Amygdala (tissue), 56 donors: ENCODE data around the gene KLHL17.

Experiments
- DNase-seq, 56 donors: peaks; one replicate each; lab custom pipeline; 2025; lab: John Stamatoyannopoulos, UW

KLHL17 gene

DNA sequence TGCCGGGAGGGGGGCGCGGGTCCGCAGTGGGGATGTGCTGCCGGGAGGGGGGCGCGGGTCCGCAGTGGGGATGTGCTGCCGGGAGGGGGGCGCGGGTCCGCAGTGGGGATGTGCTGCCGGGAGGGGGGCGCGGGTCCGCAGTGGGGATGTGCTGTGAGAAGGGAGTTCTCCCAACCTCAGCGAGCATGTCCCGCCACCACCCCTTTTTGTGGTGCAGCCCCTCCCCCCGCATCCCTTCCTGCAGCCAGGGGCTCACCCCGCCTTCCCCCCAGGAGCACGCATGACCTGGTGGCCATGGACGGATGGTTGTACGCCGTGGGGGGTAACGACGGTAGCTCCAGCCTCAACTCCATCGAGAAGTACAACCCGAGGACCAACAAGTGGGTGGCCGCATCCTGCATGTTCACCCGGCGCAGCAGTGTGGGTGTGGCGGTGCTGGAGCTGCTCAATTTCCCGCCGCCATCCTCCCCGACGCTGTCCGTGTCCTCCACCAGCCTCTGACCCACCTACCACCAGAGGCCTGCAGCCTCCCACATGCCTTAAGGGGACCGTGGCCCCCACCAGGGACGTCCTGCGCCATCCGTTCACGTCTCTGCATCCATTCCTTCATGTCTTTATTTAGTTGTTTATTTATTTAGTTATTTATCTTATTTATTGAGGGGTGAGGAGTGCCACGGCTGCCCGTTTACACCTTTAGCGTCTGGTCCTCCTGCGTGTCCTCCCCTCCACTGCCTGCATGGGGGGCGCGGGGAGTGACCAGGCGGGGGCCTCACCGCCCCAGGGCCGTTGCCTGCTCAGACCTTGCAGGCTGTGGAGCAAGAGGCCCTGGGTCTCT lies 4.5 kb downstream of the KLHL17 start:
- DNase-seq: no peak

DNA sequence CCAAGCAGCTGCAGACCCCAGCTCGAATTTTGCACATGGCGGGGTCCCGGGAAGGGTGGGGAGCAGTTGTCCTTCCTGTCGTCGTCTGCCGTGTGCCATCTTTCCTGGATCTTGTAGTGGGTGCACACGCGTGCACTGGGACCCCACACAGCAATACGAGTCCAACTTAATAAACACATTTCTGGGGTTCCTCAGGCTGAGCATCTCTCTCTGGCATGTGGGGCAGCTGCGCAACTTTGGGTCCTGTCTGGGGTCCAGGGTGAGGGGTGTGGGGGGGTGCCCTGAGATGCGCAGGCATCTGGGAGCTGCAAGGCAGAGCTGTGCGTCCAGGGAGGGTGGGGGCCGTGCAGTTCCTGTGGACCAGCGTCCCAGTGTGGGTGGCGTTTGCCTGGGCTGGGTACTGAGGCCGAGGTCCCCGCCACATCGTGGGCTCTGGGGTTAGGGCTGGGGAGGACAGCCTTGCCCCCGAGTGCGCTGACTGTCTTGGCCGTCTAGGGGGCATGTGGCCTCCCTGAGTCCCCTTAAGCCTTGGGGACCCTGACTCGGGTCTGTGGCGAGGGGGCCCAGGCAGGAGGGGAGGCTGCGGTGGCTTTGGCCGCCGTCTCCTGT lies 5.2 kb downstream of the KLHL17 start:
- no peak for DNase-seq

DNA sequence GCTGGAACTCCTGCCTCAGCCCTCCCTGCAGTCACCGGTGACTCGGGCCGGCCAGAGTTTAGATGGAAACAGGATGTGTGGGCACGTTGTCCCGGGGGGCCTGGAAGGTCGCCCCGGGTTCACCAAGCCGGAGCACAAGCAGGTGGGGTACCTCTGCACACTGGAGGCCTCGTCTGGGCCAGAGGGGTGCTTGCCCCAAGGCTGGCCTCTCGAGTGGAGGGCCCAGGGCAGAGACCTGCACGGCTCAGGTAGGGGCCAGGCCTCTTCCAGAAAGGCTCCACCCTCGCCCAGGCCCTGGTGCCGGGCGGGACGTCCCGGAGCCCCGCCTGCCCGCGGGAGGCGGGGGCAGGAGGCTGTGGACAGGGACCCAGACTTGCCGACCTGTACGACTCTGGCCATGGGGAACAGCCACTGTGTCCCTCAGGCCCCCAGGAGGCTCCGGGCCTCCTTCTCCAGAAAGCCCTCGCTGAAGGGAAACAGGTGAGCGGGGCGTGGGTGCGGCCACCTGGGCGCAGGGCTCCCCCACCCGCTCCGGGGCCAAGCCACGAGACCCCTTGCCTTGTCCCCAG lies 5.8 kb downstream of the KLHL17 start, which contains the start of gene PLEKHN1:
TSS of gene PLEKHN1 (plus strand) at position 348 of the 569 bp plus-strand sequence. CDS start at position 398, 50 bp downstream.
- DNase-seq: no peak

DNA sequence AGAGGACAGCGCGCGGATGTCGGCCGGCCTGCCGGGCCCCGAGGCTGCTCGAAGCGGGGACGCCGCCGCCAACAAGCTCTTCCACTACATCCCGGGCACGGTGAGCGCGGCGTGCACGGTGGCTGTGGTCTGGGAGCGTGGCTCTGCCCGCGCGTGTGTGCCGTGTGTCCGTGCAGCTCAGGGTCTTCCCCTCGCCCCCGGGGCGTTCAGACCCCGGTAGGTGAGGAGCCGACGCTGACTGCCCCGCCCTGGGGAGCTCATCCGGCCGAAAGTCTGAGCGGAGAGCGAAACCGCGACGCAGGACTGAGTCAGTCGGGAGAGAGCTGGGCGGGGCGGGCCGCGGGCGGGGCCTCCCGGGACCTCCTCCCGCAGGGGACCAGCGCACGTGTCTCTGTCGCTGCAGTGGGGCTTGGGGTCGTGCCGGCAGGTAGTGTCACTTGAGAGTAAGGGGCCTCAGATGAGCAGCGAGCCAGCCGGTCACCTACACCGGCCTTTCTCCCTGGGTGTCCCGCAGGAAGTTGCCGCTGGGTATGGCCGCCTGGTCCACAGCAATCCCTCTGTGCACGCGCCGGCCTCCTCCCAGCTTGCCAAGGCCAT lies 6.4 kb downstream of the KLHL17 start:
- peak in 1 of 56 donors; percentile 17 for DNase-seq

DNA sequence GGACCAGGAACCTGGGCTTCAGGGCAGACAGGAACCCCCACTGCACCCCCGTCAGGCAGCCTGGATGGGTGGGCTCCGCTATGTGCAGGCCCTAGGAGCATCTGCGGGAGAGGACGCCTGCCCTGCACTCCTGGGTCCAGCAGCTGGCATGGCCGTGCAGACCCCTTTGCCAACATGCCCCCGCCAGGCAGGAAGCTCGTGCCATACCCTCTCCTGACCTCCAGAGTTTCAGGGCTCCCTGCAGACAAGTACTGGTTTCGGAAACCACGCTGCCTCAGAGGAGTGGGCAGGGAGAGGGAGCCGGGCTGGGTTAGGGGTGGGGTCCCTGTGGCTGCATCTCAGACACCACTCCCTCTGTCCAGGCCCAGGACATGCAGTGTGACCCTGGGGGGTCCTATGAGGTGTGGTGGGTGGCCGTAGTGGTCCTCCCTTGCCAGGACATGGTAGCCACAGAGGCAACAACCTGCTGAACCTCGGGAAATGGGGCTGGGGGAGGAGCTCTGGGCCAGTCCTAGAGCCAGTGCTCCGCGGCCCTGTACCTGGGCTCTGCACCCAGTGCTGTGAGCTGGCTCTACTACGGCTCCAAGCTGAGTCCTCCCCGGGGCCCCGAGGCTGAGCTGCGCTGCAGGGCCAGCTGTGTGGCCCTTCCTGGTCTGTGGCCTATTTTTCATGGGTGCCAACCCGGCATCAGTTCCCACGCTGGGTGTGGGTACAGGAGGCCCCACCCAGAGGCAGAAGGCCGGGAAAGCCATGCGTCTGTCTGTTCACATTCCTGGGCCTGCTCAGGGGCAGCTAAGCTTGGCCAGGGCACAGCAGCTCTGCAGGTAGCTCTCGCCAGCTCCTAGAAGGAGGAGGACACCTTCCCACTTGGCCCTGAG lies 7.3 kb downstream of the KLHL17 start:
- no peak for DNase-seq

DNA sequence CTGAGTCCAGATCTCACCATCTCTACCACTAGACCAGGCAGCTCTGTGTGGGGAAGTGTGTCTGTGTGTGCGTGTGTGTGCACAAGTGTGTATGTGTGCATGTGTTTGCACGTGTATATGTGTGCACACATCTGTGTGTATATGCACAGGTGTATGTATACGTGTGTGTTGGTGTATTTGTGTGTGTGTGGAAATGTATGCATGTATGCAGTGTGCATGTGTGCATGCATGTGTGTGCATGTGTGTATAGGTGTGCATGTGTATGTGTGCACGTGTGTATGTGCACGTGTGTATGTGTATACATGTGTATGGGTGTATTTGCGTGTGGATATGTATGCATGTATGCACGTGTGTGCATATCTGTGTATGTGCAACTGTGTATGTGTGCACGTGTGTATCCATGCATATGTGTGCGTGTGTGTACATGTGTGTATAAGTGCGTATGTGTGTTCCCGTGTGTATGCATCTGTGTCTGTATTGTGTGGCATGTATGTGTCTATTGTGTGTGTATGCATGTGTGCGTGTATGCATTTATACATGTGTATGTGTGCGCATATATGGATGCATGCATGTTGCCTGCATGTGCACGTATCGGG lies 9.0 kb downstream of the KLHL17 start:
- no peak for DNase-seq

DNA sequence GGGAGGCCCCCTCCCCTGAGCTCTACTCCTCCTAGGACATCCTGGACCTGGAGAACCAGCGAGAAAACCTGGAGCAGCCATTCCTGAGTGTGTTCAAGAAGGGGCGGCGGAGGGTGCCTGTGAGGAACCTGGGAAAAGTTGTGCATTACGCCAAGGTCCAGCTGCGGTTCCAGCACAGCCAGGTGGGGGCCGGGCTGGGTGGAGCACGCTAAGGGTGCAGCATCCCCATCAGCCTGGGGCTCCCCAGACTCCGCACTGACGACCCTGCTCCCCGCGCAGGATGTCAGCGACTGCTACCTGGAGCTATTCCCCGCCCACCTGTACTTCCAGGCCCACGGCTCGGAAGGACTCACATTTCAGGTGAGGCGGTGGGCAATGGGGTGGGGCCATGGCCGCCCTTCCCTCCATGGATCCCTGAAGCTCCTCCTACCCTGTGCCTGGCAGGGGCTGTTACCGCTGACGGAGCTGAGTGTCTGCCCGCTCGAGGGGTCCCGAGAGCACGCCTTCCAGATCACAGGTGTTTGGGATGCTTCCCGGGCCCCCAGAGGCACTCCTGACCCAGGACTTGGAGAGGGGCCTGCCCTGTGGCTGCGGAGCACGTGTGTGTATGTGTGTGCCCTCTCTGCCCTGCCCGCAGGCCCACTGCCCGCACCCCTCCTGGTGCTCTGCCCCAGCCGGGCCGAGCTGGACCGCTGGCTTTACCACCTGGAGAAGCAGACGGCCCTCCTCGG lies 10.0 kb downstream of the KLHL17 start:
- no peak for DNase-seq

DNA sequence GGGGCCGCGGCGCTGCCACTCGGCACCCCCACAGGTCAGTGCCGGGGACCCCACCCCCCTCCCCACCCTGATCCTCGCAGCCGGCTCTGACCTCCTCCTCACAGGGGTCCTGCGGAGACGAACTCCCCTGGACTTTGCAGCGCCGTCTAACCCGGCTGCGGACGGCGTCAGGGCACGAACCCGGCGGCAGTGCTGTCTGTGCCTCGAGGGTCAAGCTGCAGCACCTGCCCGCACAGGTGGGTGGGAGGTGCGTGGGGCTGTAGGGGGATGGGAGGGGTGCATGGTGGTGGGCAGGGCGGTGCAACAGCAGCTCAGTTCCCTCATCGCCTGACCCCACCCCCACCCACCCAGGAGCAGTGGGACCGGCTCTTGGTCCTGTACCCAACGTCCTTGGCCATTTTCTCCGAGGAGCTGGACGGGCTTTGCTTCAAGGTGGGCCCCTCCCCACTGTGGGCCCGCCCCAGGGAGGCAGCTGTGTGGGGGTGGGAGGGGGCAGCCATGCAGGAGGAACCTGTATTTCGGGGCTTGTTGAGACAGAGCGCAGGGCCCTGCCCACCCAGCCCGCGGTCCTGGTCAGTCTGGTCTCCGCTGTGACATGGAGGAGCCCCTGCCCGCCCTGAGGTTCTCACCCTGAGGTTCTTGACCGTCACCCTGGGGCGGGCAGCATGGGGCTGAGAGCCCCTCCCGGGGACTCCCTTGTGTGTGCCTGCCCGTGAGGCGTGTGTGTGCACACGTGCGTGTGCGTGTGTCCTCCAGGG lies 10.8 kb downstream of the KLHL17 start:
- no peak for DNase-seq

DNA sequence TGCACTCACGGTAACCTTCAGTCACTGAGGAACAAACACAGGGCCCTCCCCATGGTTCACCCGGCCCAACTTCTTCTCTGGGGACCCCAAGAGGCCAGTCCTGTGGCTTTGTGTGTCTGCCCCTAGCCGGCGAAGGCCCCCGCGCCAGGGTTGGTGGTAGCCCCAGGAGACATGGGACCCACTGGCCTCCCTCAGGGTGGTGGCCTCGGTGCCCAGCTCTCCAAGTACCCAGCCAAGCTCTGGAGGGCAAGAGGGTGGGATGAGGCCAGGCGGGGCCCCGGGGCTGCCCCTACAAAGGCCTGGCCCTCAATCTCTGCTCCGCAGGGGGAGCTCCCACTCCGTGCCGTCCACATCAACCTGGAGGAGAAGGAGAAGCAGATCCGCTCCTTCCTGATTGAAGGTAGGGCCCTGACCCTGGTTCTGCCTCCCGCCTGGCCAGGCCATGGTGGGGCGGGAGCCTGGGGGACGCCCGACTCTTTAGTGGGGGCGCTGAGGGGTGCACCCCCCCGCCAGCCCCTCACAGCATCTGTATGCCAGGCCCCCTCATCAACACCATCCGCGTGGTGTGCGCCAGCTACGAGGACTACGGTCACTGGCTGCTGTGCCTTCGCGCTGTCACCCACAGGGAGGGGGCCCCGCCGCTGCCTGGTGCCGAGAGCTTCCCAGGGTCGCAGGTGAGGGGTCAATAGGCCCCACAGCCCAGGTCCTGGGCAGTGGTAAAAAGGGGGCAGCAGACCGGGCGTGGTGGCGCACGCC lies 11.5 kb downstream of the KLHL17 start:
- no peak for DNase-seq

DNA sequence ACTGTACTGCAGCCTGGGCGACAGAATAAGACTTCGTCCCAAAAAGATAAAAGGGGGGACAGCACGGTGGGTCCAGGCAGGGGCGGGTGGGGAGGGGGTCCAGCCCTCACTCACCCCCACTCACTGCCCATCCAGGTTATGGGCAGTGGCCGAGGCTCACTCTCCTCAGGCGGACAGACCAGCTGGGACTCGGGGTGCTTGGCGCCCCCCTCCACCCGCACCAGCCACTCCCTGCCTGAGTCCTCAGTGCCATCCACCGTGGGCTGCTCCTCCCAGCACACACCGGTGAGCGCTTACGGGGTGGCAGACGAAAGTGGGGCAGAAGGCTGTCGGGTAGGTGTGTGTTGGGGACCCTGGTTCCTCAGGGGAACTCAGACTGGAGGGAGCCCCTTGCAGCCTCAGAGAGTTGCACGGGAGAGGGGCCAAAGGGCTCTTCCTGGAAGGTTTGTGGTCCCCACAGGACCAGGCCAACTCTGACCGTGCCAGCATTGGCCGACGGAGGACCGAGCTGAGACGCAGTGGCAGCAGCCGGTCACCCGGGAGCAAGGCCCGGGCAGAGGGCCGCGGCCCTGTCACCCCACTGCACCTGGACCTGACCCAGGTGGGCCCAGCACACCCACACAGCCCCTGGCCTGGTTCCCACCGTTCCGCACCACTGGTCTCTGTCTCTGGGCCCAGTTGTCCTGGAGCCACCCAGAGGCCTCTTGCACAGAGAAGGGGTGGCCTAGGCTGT lies 12.5 kb downstream of the KLHL17 start:
- DNase-seq: no peak

DNA sequence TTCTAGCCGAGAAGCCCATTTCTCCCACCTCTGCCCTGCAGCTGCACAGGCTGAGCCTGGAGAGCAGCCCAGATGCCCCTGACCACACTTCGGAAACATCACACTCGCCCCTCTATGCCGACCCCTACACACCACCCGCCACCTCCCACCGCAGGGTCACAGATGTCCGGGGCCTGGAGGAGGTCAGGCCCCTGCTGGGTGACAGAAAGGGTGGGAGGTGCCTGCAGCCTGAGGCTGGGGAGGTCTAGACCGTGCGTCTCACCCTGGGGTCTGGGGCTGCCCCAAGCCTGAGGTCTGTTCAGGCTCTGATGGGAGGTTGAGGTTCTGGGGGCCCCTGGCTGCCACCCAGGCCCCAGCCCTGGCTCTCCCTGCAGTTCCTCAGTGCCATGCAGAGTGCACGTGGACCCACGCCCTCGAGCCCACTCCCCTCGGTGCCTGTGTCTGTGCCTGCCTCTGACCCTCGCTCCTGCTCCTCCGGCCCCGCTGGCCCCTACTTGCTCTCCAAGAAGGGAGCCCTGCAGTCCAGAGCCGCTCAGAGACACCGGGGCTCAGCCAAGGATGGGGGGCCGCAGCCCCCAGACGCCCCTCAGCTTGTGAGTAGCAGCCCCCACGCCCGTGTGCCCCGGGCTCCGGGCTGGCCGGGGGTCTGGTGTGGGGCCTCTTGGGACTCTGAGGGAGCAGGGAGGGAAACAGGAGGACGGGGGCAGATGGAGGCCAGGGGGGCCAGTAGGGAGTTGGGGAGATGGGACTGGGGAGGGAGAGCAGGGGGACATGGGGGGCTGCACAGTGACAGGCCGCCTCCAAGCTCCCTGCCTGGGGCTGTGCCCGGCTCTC lies 13.3 kb downstream of the KLHL17 start:
- DNase-seq: no peak

DNA sequence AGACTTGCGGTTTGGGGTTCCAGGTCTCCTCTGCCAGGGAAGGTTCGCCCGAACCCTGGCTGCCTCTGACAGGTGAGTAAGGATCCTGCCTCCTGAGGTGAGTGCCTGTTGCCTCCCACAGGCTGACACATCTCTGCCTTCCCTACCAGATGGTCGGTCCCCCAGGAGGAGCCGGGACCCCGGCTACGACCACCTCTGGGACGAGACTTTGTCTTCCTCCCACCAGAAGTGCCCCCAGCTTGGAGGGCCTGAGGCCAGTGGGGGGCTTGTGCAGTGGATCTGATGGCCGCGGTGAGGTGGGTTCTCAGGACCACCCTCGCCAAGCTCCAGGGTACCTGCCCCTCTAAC lies 13.9 kb downstream of the KLHL17 start:
- no peak for DNase-seq

DNA sequence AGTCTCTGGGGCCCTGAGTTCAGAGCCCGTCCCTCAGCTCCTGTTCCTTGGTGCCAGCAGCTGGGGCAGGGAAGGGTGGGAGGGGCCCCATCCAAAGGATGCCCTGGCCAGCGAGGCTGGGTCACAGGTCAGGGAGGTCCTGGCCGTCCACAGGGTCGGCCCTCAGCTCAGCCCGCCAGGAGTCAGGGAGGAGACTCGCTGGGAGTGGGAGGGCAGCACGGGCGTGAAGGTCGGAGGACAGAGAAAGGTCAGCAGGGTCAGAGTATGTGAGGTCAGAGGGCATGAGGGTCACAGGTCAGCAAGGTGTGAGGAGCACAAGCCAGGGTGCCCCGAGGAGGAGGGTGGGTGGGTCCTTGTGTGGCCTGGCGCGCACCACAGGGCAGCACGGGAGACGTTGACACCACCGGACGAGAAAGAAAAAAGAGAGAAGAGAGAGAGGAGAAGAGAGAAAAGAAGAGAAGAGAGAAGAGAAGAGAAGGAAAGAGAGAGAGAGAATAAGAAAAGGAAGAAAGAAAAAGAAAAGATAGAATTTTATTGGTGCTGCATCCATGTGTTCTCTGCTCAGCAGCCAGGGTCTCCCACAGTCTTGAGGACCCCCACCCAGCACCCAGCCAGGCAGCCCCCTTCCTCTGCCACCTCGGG lies 14.4 kb downstream of the KLHL17 start:
- DNase-seq: no peak

DNA sequence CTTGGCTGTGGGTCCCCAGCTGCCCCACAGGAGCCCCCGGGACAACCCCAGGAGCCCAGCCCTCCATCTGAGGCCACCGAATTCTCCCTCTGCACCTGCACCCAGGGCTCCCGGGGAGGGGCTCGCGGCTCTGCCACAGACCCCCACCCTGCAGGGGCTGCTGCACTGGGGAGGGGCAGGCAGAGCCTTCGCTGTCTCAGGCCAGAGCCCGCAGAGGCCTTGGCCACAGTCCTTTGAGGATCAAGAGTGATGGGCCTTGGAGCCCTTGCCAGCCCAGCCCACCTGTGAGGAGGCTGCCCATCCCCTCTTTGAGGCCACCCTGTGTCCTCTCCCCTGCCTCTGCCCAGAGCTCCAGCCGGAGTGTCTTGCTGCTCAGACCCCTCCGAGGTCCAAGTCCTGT lies 15.0 kb downstream of the KLHL17 start:
- no peak for DNase-seq

DNA sequence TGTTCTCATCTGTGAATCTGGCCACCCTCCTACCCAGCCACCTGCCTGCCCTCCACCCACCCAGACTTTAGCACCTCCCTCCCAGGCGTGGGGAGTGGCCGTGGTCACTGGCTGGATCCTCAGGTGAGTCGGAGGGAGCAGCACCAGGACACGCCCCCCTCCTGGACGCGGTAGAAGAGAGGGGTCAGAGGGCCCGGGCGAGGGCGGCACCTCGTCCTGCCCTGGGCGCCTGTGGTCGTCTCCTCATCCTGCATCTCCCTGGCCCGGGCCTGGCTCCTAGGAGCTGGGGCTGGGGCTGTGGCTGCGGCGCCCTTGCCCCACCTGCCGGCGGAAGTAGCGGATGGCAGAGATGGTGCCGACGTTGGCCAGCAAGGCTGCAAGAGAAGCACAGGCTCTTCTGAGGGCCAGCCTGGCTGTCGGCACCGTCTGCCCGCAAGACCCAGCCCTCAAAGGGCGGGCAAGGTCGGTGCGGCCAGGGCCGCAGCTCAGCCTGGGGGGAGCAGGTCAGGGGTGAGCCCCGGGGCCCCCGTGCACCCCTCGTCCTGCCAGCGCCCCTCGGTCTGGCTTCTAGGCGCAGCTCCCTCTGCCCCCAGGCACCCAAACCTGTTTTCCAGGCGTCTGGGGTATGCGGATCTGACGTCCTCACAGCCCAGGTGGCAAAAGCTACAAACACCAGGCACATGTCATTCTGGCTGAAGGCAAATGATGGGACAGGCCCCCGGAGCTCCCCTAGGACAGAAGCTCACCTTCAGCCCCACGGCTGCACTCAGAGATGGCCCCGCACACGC lies 15.7 kb downstream of the KLHL17 start:
- peak in 8 of 56 donors; percentile 13 to 59 (median 23) for DNase-seq
